Epidermal melanocyte (primary cell): ENCODE results near the gene CD276.

Source experiments
- DNase-seq: peaks from one replicate; pipeline ENCODE4 v3.0.0; 2011; ENCODE audit warnings: low spot score; ENCODE audit not compliant: insufficient read length

The CD276 gene

GRCh38 chr15:73747847-73748590, 63.8 kb downstream of the CD276 start:
- DNase-seq: no peak

DNA sequence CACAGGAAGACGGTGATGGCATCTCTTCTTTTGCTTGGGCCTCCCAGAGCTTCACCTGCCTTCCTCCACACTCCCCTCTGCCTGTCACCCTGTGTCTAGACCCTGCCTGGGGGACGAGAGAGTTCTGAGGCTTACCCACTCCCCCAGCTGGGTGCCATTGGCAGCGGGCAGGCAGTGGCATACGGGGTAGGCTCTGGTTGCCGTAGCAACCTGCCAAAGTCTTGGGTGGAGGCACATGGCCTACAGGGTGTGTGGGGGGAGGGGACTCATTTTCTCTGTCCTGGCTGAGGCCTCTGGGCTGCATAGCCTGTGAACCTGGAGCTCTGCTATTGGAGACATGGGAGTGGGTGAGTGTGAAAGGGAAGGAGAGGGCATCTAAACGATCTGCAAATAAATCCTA, 64.5 kb downstream of the CD276 start:
- DNase-seq: no peak

DNA sequence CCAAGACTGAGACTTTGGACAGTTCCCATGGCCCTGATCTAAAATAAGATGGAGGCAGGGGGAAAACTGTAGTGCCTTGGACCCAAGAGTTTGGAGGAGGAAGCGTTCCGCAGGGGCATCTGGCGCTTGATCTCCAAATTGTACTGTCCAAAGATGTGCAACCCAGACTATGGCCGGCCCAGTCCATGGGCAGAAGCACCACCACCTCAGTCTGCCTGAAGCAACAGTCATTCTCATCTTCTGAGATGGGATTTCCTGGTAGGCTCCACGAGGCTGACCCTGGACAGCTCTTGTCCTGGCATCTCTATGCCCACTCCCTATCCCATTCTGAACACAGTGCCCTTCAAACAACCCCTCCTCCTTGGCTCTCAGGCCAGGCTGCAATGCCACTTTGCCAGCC, 65.3 kb downstream of the CD276 start:
- no peak for DNase-seq

GRCh38 chr15:73749971-73750370, 65.8 kb downstream of the CD276 start:
- DNase-seq: no peak

DNA sequence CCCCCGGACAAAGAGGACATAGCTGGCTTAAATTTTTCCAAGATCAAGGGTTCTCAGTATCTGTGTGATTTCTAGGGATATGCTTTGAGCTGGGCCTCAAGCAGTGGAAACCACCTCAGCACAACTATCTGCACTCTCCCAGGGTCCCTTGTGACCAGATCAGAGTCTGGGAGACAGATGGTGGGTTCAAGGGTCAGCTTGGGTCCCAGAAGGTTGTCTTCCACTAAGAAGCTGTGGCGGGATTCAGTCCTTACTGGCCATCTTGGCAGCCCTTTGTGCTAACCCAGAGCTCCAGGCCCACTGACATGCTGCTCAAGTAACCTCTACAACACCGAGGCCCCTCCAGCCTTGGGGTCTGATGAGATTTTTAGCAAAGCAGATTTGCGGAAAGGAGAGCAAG, 66.3 kb downstream of the CD276 start:
- no peak for DNase-seq

- DNase-seq: no peak
Observed at GRCh38 chr15:73750951-73751350, 66.8 kb downstream of the CD276 start.

- no peak for DNase-seq
Observed at GRCh38 chr15:73751511-73751898, 67.3 kb downstream of the CD276 start.

DNA sequence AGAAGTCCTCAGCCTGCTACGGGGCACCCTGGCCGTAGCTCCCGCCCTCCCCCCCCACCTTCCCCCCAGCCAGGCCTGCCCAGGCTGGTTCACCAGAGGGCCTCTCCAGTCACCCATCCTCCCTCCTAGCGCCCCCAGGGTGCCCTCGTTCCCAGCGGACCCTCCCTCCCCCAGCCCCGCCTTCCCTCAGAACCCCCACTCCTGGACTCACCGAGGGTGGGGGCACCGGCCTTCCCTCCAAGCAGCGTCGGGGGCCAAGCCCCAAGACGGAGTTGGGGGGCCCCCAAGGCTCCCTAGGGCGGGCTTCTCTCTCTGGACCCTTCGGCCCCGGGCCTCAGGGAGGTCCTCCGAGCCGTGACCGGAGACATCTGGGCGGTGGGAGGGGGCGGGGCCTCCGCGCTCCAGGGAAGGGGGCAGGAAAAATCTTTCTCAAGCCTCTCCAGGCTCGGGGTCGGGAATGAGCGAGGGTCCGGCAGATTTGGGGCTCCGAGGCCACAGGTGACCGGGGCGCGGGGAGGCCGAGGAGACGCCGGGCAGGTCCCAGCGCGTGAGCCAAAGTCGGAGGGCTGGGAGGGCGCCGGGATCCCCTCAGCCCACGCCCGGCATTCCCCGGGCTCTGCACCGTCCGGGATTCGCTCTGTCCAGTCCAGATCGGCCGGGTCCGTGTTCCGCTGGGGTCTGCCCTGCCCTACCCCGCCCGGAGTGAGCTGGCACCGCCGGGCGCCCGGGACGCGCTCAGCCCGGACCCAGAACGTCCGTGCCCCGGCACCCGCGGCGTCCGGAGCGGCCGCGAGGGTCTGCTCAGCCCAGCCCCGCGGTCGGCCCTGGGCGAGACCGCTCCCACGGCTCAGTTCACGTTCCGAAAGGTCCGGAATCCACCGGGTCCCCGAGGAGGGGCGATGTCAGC, 68.0 kb downstream of the CD276 start:
- DNase-seq: no peak

DNA sequence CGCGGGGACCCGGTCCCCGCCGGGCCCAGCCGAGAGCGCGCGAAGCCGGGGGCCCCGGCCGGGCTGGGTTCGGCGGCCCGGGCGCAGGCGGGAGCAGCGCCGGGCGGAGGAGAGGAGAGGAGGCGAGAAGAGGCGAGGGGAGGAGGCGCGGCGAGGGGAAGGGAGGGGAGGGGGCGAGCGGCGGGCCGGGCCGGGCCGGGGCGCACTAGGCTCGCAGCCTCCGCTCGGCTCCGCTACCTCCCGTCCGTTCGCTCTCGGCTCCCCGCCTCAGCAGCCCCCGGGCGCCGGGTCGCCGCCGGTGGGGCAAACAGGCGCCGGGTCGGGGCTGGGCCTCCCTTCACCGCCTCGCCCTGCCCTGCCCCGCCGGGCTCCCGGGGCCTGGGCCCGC, 68.6 kb downstream of the CD276 start:
- no peak for DNase-seq

DNA sequence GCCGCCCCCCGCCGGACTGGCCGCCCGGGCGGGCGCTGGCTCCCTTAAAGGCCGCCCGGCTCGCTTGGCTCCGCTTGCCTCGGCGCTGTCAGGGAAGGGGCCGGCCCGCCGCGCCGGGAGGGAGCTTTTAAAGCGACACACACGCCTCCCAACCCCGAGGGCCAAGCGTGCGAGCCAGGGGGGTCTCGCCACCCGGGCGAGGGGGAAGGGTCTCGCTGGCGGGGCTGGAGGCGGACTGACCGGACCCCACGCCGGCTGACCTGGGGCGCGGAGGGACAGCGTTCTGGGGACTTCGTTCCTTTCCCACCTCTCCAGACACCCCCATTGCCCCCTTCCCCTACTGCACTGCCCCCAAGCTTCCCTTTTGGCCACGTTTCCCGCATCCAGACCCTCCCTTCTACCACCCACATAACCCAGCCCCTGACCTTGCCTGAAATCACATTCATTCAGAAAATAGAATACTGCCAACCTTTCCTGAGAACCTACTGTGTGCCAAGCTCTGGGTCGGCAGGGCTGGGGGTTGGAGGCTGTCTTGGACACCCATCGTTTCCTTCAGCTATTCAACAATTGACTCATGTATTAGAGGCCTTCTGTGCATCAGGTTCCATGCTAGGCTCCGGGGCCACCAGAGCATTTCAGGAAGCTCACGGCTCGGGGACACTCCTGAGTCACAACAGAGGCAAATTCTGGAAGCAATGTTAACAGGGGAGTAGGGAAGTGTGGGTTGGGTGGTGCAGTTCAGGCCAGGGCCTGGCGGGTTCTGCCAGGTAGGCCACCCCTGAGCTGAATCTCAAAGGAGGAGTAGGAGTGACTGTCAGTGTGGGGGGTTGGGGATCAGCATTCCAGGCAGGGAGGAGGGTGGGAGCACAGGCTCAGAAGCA, 69.3 kb downstream of the CD276 start, which contains the start of gene INSYN1:
Gene INSYN1 (minus strand): TSS at position 102 of the 881 bp plus-strand sequence. CDS start 2,221 bp downstream, outside the sequence.
- DNase-seq: peak; percentile 71

GRCh38 chr15:73754461-73754860, 70.3 kb downstream of the CD276 start:
- DNase-seq: no peak

GRCh38 chr15:73755481-73755880, 71.3 kb downstream of the CD276 start:
- no peak for DNase-seq

- no peak for DNase-seq
Observed at GRCh38 chr15:73755946-73756345, 71.8 kb downstream of the CD276 start.

DNA sequence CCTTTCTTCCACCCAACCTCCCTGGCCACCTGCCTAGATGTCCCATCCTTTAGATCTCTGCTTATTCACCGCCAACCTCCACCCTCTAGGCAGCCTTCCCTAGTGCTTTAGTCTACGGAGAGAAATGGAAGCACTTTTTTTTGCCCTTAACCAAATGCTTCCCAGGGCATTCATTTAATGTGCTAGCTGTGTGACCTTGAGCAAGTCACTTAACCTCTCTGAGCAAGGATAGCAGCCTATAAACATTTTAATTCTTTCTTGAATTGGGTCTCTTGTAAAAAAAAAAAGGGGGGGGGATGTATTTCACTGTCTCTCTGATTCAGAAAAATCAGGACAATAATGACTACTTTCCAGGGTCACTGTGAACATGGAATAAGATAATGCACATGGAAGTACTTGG, 72.2 kb downstream of the CD276 start:
- DNase-seq: no peak

DNA sequence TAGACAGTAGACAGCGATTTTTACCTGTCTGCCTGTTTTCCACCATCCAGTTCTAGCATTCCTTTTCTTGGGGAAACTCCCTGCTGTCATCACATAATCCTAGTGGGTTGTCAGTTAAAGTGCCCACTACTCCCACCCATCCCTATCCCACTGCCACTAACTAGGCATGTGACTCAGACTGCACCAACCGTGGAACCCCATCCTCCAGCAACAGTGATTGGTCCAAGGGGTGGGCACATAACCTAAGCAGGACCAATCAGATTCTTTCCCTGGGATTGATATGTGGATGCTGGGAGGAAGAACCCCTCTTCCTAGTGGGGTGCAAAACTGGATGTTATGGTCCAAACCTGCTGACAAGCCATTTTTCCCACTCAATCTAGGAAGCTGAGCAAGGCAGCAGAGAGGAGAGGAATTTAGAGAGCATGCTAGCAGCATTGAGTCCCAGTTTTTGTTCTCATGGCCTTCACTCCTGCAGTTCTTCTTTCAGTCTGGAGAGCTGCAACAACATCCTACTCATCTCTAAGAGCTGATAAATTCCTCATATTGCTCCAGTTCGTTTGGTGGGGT, 72.8 kb downstream of the CD276 start:
- no peak for DNase-seq

- no peak for DNase-seq
Observed at GRCh38 chr15:73757571-73757970, 73.4 kb downstream of the CD276 start.

DNA sequence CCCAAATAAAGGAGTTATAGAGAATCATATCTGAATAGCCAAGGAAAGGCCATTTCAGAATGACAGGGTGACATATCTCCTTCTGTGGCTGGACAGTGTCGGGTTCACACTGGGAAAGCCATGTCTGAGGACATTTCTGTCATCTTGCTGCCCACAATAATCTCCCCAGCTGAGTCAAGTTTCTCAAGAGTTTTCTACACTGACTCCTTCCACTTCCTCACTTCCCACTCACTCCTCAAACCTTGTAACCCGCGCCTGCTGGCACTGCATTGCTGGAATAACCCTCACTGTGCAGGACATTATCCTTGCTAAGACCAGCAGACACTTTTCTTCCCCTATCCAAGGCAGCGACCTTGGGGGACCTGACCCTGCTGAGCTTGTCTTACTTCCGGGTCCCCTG, 74.3 kb downstream of the CD276 start:
- no peak for DNase-seq

GRCh38 chr15:73760330-73761329, 76.4 kb downstream of the CD276 start:
- DNase-seq: no peak

DNA sequence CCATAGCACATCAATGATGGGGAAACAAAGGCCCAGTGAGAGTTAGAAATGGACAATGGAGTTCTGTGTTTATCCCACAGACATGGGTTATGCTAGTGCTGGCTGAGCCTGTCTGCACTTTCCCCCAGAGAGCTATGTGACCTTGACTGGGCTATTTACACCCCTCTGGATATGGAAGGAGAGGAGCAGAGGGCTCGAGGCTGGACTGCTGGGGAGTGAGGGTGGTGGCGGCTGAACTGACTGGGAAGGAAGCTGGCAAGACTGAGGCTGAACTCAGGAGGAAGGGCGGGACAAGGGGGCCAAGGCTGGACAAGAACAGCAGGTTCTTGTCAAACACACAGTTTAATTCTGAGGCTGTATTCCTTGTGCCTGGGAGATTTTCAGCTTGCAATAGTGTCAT, 79.7 kb downstream of the CD276 start:
- DNase-seq: no peak
